Neural crest cell (in vitro differentiated cells): ENCODE results near the gene ZNF501. TPM values are rescaled to one million over a fixed set of nuclear protein-coding genes. Genes with fewer than 3 reads are reported as not detected.

ENCODE experiments used
- DNase-seq: peaks from one replicate; pipeline ENCODE4 v3.0.0; 2021; ENCODE audit warnings: low read depth, mixed read lengths, low spot score
- H3K27ac Mint-ChIP-seq: one replicate; pipeline ENCODE4 v1.8.0; 2021; ENCODE audit warnings: mild to moderate bottlenecking, mixed read lengths; ENCODE audit not compliant: unreplicated experiment
- H3K27me3 Mint-ChIP-seq: 2 replicates; pipeline ENCODE4 v1.8.0; 2021; ENCODE audit warnings: low read depth, mild to moderate bottlenecking, mixed read lengths
- H3K36me3 Mint-ChIP-seq: 2 replicates; pipeline ENCODE4 v1.8.0; 2021; ENCODE audit warnings: low read depth, mild to moderate bottlenecking, mixed read lengths
- H3K4me1 Mint-ChIP-seq: 2 replicates; pipeline ENCODE4 v1.8.0; 2021; ENCODE audit warnings: mixed read lengths
- H3K4me3 Mint-ChIP-seq: one replicate; pipeline ENCODE4 v1.8.0; 2021; ENCODE audit warnings: mild to moderate bottlenecking, mixed read lengths
- H3K9me3 Mint-ChIP-seq: 2 replicates; pipeline ENCODE4 v1.8.0; 2021; ENCODE audit warnings: mixed read lengths
- CTCF ChIP-seq: fragments of 200-600 bp; sonication (generic); conservative IDR thresholded peaks from 2 replicates; pipeline ENCODE4 v1.5.0; 2021; ENCODE audit warnings: antibody characterized with exemption, mild to moderate bottlenecking
- total RNA-seq: library from RNA; stranded (reverse); gene quantifications from 2 replicates; pipeline ENCODE4 v1.2.1, GENCODE V29; 2021

The ZNF501 gene
- total RNA-seq, 1 donor from 2014 or later, result 5.3 TPM

DNA sequence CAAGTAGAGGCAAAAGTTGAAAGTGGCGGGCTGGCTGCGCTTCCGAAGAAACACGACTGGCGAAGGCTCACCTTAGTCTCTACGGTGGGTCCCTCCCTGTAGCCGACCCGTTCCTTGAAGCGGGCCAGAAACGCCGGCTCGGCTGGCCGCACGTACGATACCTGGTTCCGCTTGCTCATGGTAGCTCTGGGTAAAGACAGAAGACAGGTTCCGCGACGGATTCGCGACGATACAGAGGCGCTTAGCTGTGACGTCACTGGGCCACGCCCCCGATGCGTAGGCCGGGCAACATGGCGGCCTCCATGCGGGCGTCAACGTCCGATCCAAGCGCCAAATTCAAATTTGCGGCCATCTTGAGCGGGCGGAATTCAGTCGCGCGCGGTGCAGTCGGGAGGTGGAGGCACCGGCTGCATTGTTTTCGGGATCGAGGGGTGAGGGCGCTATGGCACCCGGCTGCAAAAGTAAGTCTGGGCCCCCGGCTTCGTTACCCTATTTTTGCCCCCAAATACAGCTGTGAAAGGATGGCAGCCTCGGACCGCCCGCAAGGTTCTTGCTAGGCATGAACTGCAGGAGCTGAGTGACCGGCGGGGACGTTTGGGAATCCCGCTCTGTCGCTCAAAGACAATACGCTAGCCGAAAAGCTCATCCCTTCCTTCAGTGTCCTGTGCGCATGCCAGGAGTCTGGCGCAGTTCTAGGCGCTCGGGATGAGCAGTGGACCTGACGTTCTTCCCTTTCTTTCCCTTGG, 32.2 kb downstream of the ZNF501 start, which contains the start of the genes KIAA1143 and KIF15:
Gene KIAA1143 (minus strand): TSS at position 196 of the 746 bp plus-strand sequence. CDS start 17 bp downstream, at position 179.
Gene KIF15 (plus strand): TSS at position 371 of the 746 bp plus-strand sequence. CDS start 72 bp downstream, at position 443.
- Mint-ChIP-seq H3K27me3 (no peaks in the 10 kb centered on the region), H3K9me3 (peaks cover 29% of the 10 kb centered on the region), H3K36me3 (peaks cover 65% of the 10 kb centered on the region), H3K4me3 (peak within 1 kb of the TSS; percentile 93), H3K4me1 (peaks cover 23% of the 10 kb centered on the region), H3K27ac (peak within 1 kb of the TSS; percentile 98)
- TF ChIP-seq CTCF, result no peak
- DNase-seq, result peak; percentile 93

- Mint-ChIP-seq H3K4me1 (peaks cover 23% of the 10 kb centered on the region), H3K27me3 (no peaks in the 10 kb centered on the region), H3K9me3 (peaks cover 27% of the 10 kb centered on the region), H3K36me3 (peaks cover 64% of the 10 kb centered on the region), H3K27ac (peak overlapping the region; percentile 98), H3K4me3 (peak overlapping the region; percentile 93)
- TF ChIP-seq CTCF, result no peak
- no peak for DNase-seq
These were observed 32.8 kb downstream of the ZNF501 start for GRCh38 chr3:44762170-44762677.

- no peak for TF ChIP-seq CTCF
- H3K9me3 Mint-ChIP-seq, result peaks cover 22% of the 10 kb centered on the region
- H3K27ac Mint-ChIP-seq, result peak overlapping the region; percentile 98
These were observed 33.3 kb downstream of the ZNF501 start for GRCh38 chr3:44762690-44763089.

GRCh38 chr3:44764248-44764647, 34.8 kb downstream of the ZNF501 start:
- Mint-ChIP-seq H3K27ac (no peak overlapping the region), H3K36me3 (peaks cover 62% of the 10 kb centered on the region), H3K4me1 (peaks cover 16% of the 10 kb centered on the region), H3K27me3 (no peaks in the 10 kb centered on the region), H3K4me3 (peak overlapping the region; percentile 78), H3K9me3 (peaks cover 17% of the 10 kb centered on the region)
- no peak for DNase-seq
- no peak for TF ChIP-seq CTCF

More at GRCh38 chr3:44762690-44763089, 33.3 kb downstream of the ZNF501 start:
- Mint-ChIP-seq H3K36me3 (peaks cover 62% of the 10 kb centered on the region), H3K27me3 (no peaks in the 10 kb centered on the region), H3K4me3 (peak overlapping the region; percentile 93), H3K4me1 (peaks cover 18% of the 10 kb centered on the region)
- DNase-seq, result no peak

DNA sequence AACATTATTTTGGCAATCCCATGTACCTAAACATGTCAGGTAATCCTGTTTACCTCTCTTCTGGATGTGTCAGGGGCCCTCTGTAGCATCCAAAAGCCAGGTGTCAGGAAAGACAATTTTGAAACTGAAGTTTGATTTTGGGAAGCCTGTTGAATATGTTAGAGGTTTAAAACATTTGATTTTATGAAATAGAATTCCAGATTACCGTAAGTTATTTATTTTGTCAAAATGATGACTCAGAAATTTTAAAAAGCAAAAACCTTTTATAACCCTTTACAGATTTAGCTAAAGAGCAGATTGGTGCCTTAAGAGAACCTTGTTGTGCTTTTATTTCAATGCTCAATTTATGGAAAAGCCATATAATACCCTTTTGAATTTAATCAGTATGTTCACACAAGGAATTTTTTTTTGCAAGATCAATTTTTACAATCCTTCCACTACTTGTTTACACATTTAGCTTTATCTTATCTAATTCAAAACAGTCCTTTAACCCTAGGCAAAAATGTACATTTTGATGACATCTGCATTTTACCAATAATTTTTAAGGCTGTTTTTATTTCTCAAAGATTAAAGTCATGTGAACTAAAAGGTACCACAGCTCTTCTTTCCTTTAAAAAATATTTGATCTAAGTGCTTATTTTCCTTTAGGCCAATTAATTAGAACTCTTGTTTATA, 42.1 kb downstream of the ZNF501 start:
- H3K27ac Mint-ChIP-seq, result no peak overlapping the region
- no peak for TF ChIP-seq CTCF
- H3K36me3 Mint-ChIP-seq, result peaks cover 78% of the 10 kb centered on the region
- H3K27me3 Mint-ChIP-seq, result no peaks in the 10 kb centered on the region
- peak overlapping the region; percentile 29 for H3K4me3 Mint-ChIP-seq
- H3K9me3 Mint-ChIP-seq, result peaks cover 20% of the 10 kb centered on the region
- no peak for DNase-seq
- H3K4me1 Mint-ChIP-seq, result no peaks in the 10 kb centered on the region
